GM12872 (cell line): ENCODE measurements around the gene SPRED2.

Experiments used
- TF ChIP-seq, protein P1 (sequence below): IDR thresholded peaks from 3 replicates; pipeline ENCODE4 v1.5.1; 2011; ENCODE audit warnings: low read depth, mild to moderate bottlenecking, low read length, moderate library complexity; ENCODE audit not compliant: insufficient read depth

Gene SPRED2

GRCh38 chr2:65329525-65329924, 102.9 kb downstream of the SPRED2 start:
- TF ChIP-seq, protein P1, sequence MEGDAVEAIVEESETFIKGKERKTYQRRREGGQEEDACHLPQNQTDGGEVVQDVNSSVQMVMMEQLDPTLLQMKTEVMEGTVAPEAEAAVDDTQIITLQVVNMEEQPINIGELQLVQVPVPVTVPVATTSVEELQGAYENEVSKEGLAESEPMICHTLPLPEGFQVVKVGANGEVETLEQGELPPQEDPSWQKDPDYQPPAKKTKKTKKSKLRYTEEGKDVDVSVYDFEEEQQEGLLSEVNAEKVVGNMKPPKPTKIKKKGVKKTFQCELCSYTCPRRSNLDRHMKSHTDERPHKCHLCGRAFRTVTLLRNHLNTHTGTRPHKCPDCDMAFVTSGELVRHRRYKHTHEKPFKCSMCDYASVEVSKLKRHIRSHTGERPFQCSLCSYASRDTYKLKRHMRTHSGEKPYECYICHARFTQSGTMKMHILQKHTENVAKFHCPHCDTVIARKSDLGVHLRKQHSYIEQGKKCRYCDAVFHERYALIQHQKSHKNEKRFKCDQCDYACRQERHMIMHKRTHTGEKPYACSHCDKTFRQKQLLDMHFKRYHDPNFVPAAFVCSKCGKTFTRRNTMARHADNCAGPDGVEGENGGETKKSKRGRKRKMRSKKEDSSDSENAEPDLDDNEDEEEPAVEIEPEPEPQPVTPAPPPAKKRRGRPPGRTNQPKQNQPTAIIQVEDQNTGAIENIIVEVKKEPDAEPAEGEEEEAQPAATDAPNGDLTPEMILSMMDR: no peak

- TF ChIP-seq, protein P1: no peak
These were observed 106.1 kb downstream of the SPRED2 start for GRCh38 chr2:65326276-65326675.

DNA sequence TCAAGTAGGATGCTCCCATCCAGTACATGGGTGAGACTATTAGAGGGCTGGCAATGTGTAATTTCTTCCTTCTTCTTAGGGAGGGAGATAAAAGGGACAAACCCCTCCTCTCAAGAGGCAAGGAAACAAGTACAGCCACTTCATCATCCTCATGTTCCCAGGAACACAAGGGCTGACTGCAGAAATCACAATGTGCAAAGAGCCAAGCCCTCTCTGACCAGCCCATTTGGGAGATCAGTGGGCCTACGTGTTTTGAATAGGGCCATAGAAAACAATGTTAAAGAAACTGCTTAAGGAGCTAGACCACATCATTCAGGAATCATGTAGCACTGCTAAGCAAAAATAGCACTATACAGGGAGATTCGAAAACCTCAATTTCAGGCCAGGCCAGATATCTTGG, 107.3 kb downstream of the SPRED2 start:
- TF ChIP-seq, protein P1: no peak

- TF ChIP-seq, protein P1: no peak
These were observed 111.5 kb downstream of the SPRED2 start for GRCh38 chr2:65320946-65321345.

- TF ChIP-seq, protein P1: peak; percentile 81
These were observed 112.2 kb downstream of the SPRED2 start for GRCh38 chr2:65320042-65320725.

GRCh38 chr2:65319674-65320041, 112.7 kb downstream of the SPRED2 start:
- TF ChIP-seq, protein P1: no peak

DNA sequence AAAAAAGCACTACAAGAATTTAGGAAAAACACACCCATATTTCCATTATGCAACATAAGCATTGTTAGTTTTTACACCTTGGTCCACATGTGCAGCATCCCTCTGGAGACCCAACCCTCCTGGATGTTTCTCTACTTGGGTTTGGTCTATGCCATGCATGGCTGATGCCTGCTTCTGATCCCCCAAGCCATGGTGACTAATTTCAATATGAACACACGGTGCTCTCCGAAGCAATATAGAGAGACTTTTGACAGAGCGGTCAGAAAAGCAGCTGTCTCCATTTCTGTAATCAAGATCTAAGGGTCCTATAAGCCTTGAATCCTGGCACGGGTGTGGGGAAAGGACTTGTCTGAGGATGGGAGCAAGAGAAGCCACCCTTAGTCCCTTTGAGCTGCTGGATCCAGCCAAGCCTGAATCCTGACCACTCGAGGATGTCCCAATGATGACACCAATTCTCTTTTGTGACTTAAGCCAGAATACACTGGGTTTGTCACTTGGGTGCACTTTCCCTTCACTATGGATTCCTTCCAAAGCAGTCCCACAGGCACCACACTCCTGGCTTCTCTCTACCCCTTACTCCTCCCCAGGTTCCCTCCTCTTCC, 113.2 kb downstream of the SPRED2 start:
- TF ChIP-seq, protein P1: no peak
